ENCODE data around the gene CCDC188.

CCDC188 gene

DNA sequence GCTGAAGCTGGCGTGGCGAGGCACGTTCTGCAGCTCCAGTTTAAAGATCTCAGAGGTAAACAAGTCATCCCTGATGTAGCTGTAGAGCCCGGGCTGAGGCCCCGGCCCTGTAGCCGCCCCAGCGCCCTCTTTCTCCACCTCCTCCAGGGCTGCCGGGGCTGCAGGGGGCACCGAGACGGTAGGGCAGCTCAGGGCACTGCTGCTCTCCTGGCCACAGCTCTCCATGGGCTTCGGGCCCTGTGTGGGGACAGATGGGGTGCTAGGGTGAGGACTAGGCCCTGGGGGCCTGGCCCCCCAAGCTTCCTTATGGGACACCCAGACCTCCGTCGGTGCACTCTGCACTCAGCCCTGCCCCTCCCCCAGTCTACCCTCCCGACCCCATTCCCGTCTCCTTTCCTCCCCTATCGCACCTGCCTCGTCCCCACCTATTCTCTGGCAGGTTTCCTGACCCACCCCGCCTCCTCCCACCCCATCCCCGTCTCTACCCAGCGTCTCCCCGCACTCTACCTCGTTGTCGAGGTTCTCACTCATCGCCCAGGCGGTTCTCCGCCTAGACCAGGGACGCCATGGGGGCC lies 34.4 kb downstream of the CCDC188 start:
- no peak for DNase-seq

- no peak for DNase-seq
Measured at GRCh38 chr22:20115691-20116375, 35.0 kb downstream of the CCDC188 start, which contains the start of gene RANBP1. Gene RANBP1 (plus strand): TSS chr22:20116104. CDS start chr22:20116185, 81 bp downstream.

DNA sequence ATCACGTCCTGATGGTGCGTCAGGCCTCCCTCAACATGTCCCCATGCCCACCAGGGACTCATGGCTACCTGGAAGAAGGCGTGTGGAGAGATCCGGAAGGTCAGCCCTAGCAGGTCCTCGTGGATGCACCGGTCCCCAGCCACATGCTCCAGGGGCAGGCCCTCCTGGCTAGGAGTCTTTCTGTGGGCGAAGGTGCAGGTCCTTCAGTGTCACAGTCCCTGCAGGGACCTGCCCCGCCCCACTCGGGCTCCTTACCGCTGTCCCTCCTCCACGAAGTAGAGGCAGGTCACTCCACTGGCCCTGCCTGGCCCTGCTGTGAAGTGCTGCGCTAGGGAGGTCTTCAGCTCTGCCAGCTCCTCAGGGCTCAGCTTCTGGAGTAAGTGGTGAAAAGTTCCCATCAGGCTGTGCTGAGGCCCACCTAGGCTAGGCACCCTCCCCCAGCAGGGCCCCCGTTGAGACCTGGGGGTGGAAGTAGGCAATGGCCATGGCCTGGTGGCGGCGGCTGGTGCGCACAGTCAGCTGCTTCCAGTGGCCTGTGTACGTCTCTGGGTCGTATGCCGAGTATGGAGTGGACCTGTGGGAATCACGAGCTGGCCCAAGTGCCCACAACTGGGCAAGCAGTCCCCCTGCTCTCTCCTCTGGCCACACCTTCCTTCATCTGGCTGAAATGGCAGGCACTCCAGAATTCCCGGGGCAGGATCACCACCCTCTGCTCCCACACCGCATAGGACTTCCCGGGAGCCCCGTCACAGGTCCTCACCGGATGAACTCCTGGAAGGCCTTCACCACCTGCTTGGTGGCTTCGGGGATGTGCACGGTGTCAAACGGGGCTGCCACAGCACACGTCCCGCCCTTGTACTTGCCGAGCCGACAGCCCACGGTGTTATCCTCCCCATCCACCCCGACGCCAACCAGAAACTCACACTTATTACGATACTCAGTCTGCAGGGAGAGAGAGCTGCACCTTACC lies 36.1 kb downstream of the CCDC188 start:
- DNase-seq = no peak

GRCh38 chr22:20113551-20114310 lies 37.1 kb downstream of the CCDC188 start:
- DNase-seq = no peak

- no peak for DNase-seq
Measured at GRCh38 chr22:20112623-20113511, 38.0 kb downstream of the CCDC188 start.

DNA sequence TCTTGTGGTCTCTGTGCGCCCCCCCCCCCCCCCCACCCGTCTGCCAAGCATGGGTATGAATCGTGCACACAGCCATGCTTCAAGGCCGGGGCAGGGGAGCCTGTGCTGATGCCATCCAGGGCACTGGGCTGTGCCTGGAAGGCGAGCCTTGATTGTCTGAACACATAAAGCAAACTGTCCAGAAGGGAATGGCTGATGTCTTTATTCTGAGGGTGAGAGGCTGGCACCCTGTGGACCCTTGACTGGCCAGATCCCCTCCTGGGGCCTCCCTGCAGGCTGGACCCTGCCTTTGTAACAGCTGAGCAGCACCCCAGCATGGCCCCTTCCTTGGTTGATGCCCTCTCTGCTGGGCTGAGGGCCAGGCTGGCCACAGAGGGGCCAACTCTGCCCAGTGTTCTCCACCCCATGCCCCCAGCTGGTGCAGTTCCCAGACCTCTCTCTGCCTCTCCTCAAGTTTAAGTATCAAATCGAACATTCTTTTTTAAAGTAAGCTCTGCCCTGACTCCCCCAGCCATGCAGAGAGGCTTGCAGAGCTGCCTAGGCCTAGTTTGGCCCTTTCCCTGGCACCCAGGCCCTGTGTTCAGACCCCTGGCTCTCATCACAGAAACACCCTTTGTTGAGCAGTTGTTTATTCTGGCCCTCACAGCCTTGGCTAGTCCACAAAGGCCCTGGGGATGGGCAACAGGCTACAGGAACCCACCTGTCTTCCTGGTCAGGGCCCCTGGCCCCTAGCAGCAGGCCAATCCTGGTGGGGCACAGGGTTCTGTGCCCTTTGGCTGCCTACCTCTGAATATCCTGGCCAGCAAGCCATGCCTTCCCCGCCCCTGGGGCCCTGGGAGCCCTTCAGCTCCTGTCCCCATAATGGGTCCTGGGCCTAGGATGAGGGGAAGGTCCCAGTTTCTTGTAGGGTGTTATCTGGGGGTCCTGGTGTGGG lies 38.9 kb downstream of the CCDC188 start:
- DNase-seq = no peak

GRCh38 chr22:20111045-20111688 lies 39.7 kb downstream of the CCDC188 start:
- DNase-seq = no peak

DNA sequence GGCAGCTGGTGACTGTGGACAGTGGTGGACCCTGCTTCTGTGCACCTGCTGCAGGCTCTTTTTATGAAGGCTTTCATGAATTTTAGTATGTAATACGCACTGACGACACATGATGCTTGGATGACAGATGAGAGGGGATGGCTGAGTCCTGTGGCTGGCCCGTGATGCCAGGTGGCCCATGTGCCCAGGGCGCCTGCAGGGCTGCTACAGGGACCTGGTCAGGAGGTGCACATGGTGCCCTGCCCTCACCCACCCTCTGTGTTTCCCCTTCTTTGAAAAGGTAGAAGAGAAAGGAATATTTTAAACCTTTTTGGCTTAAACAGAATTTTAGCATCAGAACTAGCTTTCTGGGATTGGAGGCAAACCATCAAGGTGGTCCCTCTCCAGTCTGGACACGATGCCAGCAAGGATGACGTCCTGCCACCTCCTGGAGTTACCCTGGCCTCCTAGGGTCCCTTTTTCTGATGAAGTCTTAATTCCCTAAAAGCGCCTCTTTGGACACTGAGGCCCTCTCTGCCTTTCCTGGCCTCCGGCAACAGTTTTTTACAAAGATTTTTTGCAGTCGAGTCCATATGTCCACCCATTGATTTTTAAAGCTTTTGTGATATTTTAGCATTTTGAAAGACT lies 40.4 kb downstream of the CCDC188 start:
- no peak for DNase-seq

- no peak for DNase-seq
Measured at GRCh38 chr22:20109411-20110358, 41.2 kb downstream of the CCDC188 start.

GRCh38 chr22:20108757-20109230 lies 42.1 kb downstream of the CCDC188 start:
- DNase-seq = no peak

DNA sequence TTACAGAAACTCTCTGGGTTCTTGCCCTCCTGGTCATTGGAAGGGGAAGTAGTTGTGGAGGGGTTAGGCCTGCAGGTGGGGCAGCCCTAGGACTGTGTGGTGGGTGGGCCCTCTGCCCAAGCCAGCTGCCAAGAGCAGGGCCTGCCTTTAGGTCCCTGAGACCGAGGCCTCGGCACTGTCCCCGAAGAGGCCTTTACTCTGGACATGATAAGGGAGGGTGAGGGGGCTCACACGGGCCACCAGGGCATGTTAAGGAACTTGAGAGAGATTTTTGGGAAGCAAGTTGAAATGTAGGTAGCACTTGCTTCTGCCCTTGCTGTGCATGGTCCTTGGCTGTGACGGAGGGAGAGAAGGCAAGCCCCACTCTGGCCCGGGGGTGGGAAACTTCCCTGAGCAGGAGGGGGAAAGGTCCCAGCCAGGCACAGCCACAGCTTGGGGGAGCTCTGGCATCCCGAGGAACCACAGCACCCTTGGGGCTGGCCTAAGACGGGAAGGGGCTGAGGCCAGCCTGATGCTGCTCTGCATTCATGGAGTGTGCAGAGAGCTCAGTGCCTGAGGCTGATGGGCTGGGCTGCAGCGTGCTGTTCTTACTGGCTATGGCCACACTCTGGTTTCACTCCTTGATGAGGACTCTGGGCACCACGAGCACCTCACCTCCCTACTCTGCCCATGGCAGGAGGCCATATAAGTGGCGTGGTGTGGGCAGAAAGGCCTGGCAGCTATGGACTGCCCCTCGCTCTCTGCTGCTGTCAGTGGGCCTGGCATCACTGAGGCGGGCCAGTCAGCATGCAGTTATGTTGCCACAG lies 42.7 kb downstream of the CCDC188 start:
- no peak for DNase-seq

GRCh38 chr22:20107471-20107901 lies 43.4 kb downstream of the CCDC188 start:
- no peak for DNase-seq

DNA sequence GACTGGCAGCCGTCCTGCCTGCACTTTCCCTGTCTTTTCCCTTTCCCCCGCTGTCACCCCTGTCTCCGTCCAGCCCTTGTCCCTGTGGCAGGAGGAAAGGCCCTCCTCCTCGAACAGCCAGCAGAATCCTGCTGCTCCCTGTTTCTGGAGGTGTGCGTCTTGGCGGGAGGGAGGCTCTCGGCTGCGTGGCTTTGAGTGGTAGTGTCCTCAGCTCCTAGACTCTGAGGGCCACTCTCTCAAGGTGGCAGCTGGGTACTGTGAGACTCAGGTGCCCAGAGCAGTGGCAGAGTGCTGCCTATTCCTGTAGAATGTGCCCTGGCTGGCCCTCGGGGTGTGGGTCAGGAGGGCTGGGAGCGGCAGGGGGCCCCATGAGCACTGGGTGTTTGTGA lies 44.0 kb downstream of the CCDC188 start:
- no peak for DNase-seq

- no peak for DNase-seq
Measured at GRCh38 chr22:20106205-20106848, 44.5 kb downstream of the CCDC188 start.

DNA sequence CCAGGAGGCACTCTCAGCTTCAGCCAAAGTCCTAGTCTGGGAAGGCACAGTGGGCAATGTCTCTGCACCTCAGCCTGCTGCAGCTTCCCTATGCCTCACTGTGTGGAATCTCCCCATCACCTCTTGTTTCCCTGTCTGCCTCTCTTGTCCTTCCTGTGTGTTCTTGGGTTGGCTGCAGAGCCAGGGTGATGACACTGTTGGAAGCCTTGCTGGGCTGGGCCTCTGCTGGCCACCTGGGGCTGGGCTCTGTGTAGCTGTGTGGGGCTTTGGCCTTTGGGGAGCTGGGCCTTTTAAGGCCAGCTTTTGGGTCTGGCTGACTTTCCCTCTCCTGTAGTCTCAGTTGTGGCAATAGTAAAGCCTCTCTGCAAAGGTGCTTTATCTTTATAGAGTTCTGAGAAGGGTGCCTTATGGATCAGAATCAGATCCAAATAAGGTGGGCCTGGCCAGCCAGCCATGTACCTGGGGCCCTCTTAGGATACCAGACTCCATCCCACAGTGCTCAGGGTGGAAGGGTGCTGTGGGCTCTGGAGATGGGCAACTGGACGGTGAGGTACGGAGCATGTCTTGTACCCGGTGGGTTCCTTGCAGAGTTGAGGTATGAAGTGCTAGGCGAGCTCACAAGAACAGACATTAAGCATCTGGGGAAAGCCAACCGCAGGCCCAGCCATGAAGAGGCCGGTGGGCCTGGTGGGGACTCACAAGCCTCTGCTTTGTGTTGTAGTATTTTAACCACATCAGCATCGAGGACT lies 45.2 kb downstream of the CCDC188 start:
- no peak for DNase-seq

GRCh38 chr22:20102203-20102780 lies 48.6 kb downstream of the CCDC188 start:
- no peak for DNase-seq
